G401.6 (cell line): ENCODE measurements around the gene IFT22.
"Not testable (repeated sequence)": the region's sequence is repeated elsewhere in the genome, so short reads cannot be mapped to it uniquely, and the experiment has no call there.

Experiments
- FAIRE-seq: peaks from 2 replicates; lab custom pipeline; 2012; peaks lifted over from hg19 to GRCh38; lab: Jason Lieb, UNC

The IFT22 gene

GRCh38 chr7:101308245-101309085 lies 13.1 kb downstream of the IFT22 start:
- peak; percentile 94 for FAIRE-seq

GRCh38 chr7:101306307-101306706 lies 15.3 kb downstream of the IFT22 start:
- no peak for FAIRE-seq

GRCh38 chr7:101303102-101303701 lies 18.4 kb downstream of the IFT22 start:
- no peak for FAIRE-seq

GRCh38 chr7:101302641-101303101 lies 18.9 kb downstream of the IFT22 start:
- FAIRE-seq: no peak

- no peak for FAIRE-seq
Measured at GRCh38 chr7:101300465-101301376, 20.9 kb downstream of the IFT22 start.

GRCh38 chr7:101299511-101300464 lies 21.8 kb downstream of the IFT22 start:
- FAIRE-seq: no peak

- no peak for FAIRE-seq
Measured at GRCh38 chr7:101294832-101295121, 26.8 kb downstream of the IFT22 start.

- FAIRE-seq: no peak
Measured at GRCh38 chr7:101294039-101294831, 27.4 kb downstream of the IFT22 start.

GRCh38 chr7:101293069-101294021 lies 28.3 kb downstream of the IFT22 start:
- not testable (repeated sequence) for FAIRE-seq

- not testable (repeated sequence) for FAIRE-seq
Measured at GRCh38 chr7:101292566-101292965, 29.0 kb downstream of the IFT22 start.

- FAIRE-seq: peak; percentile 78
Measured at GRCh38 chr7:101290186-101291037, 31.2 kb downstream of the IFT22 start.

- not testable (repeated sequence) for FAIRE-seq
Measured at GRCh38 chr7:101289687-101290086, 31.9 kb downstream of the IFT22 start.

- no peak for FAIRE-seq
Measured at GRCh38 chr7:101288439-101288838, 33.2 kb downstream of the IFT22 start.

GRCh38 chr7:101287032-101287431 lies 34.6 kb downstream of the IFT22 start:
- FAIRE-seq: no peak

GRCh38 chr7:101285880-101286279 lies 35.7 kb downstream of the IFT22 start:
- FAIRE-seq: not testable (repeated sequence)

GRCh38 chr7:101285171-101285570 lies 36.4 kb downstream of the IFT22 start:
- FAIRE-seq: no peak

GRCh38 chr7:101280912-101281311 lies 40.7 kb downstream of the IFT22 start:
- not testable (repeated sequence) for FAIRE-seq

- FAIRE-seq: no peak
Measured at GRCh38 chr7:101278461-101279292, 42.9 kb downstream of the IFT22 start.
